HG03103 (cell line): ENCODE results near the gene CDH4.
"Not testable (repeated sequence)": the region's sequence is repeated elsewhere in the genome, so short reads cannot be mapped to it uniquely, and the experiment has no call there.

Experiments
- ATAC-seq: cut with Tn5 transposase; IDR thresholded peaks from one replicate; pipeline ENCODE4 v1.9.1; 2021; ENCODE audit warnings: low read depth; ENCODE audit not compliant: unreplicated experiment

The CDH4 gene

GRCh38 chr20:61477451-61477861 lies 225.4 kb downstream of the CDH4 start:
- no peak for ATAC-seq

DNA sequence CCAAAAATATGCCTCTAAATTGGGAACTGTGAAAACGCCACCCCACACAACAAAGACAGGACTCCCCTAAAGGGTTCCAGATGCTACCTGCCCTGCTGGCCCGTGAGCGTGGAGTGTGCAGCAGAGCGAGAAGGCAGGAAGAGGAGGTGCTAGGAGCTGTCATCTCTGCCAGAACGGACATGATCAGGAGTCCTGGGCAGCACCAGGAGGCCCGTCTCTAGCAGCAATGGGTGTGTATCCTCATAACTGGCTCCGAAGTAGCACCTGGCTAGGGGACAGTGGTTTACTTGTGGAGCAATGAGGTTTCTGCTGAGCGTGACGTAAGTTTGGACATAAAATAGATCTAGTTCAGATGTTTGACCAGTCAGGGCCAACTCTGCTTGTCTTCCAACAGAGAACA lies 226.0 kb downstream of the CDH4 start:
- ATAC-seq = no peak

DNA sequence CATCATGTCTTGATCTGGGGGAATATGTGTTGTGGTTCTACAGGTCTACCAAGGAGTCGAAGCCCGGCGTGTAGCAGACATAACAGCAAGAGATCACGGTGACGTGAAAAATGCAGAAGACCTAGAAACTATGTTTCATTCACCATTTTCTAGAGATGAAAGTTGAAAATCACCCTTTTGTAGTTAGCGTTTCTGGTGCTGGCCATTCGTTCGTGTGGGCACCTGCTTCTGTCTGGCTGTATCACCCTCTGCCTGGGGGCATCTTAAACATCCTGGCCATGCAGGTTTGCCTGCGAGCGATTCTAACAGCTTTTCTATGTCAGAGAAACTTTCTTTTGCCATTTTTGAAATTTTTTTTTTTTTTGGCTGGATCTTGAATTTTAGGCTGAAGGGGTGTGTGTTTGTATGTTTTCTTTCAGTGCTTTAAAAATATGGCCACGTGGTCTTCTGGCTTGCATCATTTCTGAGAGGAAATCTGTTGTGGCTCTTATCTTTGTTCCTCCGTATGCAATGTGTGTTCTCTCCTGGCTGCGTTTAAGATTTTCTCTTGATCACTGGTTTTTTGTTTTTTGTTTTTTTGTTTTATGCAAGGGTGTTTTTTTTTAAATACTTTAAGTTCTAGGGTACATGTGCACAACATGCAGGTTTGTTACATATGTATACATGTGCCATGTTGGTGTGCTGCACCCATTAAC lies 226.7 kb downstream of the CDH4 start:
- ATAC-seq = no peak

DNA sequence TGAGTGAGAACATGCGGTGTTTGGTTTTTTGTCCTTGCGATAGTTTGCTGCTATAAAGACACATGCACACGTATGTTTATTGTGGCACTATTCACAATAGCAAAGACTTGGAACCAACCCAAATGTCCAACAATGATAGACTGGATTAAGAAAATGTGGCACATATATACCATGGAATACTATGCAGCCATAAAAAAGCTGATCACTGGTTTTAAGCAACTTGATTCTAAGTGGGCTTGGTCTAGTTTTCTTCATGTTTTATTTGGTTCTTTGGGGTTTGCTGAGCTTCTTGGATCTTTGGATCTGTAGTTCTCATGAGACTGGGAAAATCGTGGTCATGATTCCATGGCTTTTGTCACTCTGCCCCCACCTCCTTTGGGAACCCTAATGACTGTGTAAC lies 227.4 kb downstream of the CDH4 start:
- not testable (repeated sequence) for ATAC-seq

DNA sequence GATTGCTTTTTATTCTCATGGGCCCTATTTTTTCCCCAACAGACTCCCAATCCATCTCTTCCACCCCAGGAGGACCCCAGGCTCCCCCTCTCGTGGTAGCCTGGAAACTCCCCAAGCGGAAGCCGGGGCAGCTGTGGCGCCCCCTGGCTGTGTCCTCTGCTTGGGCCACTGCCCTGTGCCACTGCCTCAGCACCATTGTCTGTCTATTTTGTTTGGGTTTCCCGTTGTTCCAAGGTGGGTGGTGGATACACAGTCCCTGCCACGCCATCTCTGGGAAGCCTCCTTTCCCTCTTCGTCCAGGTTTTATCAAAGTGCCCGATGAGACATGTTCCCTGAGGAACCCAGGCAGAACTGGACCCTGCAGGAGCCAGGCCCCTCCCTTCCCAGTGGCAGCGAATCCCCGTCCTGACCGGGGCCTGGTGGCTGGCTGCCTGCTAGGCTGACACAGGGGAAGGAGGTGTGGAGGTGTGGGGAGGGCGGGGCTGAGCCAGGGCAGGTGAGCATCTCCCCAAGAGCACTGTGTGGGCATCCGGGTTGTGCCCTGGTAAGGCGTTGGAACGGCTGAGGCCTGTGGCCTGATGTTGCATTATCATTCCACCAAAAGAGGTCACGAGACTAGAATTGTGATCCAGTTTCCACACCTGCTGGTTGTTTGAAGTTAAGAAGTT lies 228.2 kb downstream of the CDH4 start:
- no peak for ATAC-seq

GRCh38 chr20:61482056-61482887 lies 230.2 kb downstream of the CDH4 start:
- ATAC-seq = no peak

DNA sequence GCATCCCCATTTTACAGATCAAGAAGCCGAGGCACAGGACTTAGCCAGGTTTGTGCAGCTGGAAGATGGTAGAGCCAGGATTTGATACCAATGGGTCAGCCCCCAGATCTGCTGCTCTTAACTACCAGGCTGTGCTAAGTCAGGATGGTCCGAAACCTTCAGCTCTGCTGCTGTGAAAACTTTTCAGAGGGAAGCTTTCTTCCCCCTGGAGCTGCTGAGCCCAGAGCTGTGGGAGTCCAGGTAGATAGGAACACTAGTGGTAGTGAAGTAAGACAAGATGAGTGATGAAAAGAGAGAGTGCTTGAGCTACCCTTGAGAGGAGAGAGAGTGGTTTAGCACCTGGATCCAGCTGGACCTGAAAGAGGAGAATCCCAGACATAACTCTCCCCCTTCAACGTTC lies 230.8 kb downstream of the CDH4 start:
- ATAC-seq = no peak

GRCh38 chr20:61483336-61484067 lies 231.4 kb downstream of the CDH4 start:
- ATAC-seq = no peak

GRCh38 chr20:61486198-61486597 lies 234.1 kb downstream of the CDH4 start:
- no peak for ATAC-seq

DNA sequence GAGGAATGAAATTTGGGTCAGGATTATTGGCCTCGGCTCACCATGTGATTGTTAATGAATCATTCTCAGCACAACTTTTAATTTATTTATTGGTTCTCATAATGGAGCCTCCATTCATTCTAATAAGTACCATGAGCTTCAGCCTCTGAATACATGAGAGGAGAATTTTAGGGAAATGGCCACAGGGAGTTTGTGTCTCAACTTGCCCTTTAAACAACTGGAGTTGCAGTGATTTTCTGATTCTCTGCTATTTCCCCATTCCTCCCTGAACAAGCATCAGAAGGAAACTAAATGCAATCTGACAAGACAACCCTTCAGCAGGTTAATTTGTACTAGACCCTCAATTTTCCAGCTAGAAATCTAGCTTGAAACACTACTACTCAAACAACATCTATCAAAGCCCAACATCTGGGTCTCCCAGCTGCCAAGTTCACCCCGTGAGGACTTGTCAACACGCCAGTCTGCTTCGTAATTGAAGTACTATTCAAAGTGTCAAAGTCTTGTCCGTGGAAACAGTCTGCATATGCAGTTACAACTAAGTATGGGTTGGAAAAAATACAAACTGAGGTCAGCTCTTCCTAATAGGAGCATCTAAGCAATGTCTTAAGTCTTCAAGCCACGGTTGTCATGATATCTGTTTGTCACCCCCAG lies 235.4 kb downstream of the CDH4 start:
- ATAC-seq = no peak

DNA sequence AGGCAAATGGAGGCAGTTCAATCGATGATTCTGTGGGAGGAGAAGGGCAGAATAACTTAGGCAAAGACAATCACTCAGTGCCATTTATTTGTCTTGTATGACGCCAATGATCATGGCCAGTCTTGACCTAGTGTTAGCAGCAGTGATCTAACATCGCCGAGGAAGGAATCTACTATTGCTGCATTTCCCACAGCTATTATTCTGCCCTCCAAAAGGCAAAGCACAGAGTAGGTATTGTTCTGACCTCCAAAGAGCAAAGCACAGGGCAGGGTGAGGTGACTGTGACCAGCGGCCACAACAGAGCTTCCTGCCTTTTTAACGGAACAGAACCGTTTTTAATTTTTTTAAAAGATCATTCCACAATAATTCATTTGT lies 235.9 kb downstream of the CDH4 start:
- ATAC-seq = no peak

- ATAC-seq = no peak
Observed at GRCh38 chr20:61490721-61491120, 238.7 kb downstream of the CDH4 start.

GRCh38 chr20:61492065-61492464 lies 240.0 kb downstream of the CDH4 start:
- no peak for ATAC-seq

- ATAC-seq = no peak
Observed at GRCh38 chr20:61493798-61494305, 241.8 kb downstream of the CDH4 start.

- no peak for ATAC-seq
Observed at GRCh38 chr20:61494763-61495575, 242.9 kb downstream of the CDH4 start.

DNA sequence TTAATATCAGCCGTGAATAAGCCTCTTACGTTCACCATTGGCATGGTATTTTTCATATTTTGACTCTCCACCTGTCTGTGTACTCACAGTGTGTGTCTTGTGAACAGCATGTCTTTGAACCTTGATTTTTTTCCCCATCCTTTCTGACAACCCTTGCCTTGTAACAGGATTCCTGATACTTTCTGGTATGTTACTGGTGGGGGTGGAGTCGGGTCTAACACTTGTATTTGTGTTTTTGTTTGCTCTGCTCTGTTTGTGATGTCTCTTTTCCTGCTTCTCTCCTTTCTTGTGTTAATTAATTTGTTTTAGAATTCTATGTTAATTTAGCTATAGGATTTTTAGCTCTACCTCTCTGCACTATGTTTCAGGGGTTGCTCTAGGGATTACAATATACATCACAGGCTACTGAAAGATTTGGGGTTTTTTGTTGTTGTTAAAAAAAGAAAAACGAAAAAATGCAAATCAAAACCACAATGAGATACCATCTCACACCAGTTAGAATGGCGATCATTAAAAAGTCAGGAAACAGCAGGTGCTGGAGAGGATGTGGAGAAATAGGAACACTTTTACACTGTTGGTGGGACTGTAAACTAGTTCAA lies 245.1 kb downstream of the CDH4 start:
- ATAC-seq = no peak

GRCh38 chr20:61499859-61500554 lies 247.9 kb downstream of the CDH4 start:
- ATAC-seq = no peak

- ATAC-seq = no peak
Observed at GRCh38 chr20:61500791-61501321, 248.8 kb downstream of the CDH4 start.
